Right lobe of liver (tissue), 4 donors: ENCODE results near the gene SUCLG2.

Experiments used
- POLR2A ChIP-seq: fragments of 450-650 bp; IDR thresholded peaks from one replicate; pipeline ENCODE4 v1.6.1; 2017; ENCODE audit warnings: antibody characterized with exemption, mild to moderate bottlenecking
- TF ChIP-seq, protein P1 (sequence below), 4 donors: fragments of 200-600 bp in 3 of 4; fragments of 450-650 bp in 1 of 4; IDR thresholded peaks; one replicate each; pipeline versions ENCODE4 v1.5.1 to v1.8.0; 2016 to 2022; ENCODE audit warnings: antibody characterized with exemption in 4 of 4, mild to moderate bottlenecking in 2 of 4
- donor health status: DM: no; HTN: no; CAD: no.
- donor health status: DM: no; HTN: no; CAD: no.
- donor health status: DM: no; HTN: yes; CAD: no.

DNA sequence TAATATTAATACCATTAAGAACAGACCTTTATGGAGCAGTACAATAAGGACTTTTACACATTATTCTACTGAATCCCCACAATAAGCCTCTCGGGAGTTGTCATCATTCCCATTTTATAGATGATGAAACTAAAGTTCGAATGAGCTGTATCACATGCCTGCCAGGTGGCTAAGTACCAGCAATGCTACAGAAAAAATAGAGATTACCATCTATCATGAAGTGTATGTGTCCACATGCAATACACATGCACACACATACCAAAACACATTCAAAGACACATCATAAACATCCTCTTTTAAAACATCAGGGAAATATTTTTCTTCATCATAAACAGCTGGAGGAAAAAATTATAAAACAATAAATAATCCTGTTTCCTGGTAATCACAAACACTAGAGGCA, 136.6 kb downstream of the SUCLG2 start:
- TF ChIP-seq, protein P1, sequence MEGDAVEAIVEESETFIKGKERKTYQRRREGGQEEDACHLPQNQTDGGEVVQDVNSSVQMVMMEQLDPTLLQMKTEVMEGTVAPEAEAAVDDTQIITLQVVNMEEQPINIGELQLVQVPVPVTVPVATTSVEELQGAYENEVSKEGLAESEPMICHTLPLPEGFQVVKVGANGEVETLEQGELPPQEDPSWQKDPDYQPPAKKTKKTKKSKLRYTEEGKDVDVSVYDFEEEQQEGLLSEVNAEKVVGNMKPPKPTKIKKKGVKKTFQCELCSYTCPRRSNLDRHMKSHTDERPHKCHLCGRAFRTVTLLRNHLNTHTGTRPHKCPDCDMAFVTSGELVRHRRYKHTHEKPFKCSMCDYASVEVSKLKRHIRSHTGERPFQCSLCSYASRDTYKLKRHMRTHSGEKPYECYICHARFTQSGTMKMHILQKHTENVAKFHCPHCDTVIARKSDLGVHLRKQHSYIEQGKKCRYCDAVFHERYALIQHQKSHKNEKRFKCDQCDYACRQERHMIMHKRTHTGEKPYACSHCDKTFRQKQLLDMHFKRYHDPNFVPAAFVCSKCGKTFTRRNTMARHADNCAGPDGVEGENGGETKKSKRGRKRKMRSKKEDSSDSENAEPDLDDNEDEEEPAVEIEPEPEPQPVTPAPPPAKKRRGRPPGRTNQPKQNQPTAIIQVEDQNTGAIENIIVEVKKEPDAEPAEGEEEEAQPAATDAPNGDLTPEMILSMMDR (IDR thresholded peaks at IDR 0.05), result no peak
- TF ChIP-seq POLR2A, result no peak
